ENCODE measurements around the gene SNAP23. TPM values are rescaled to one million over a fixed set of nuclear protein-coding genes. Genes with fewer than 3 reads are reported as not detected.

The SNAP23 gene
- polyA plus RNA-seq, 1 donor from 2014 or later, result 40.7 TPM

GRCh38 chr15:42549032-42549491, 53.6 kb downstream of the SNAP23 start:
- no peaks in the 10 kb centered on the region for H3F3A ChIP-seq (ENCODE audit: insufficient read depth, low read length, poor library complexity, severe bottlenecking)
- no peak for TF ChIP-seq RAD21 (conservative IDR thresholded peaks at IDR 0.05)
- TF ChIP-seq SMC3 (conservative IDR thresholded peaks at IDR 0.05; ENCODE audit: poor library complexity), result no peak
- TF ChIP-seq POLR2AphosphoS5 (IDR thresholded peaks at IDR 0.05), result no peak
- no peak for TF ChIP-seq EP300 (conservative IDR thresholded peaks at IDR 0.05; ENCODE audit: poor library complexity, severe bottlenecking)
- no peak for TF ChIP-seq MXI1 (conservative IDR thresholded peaks at IDR 0.05; ENCODE audit: poor library complexity, severe bottlenecking)
- no peak for TF ChIP-seq CTCF (IDR thresholded peaks at IDR 0.05; ENCODE audit: poor library complexity, severe bottlenecking)
- no peak for TF ChIP-seq REST (IDR thresholded peaks at IDR 0.05; ENCODE audit: borderline replicate concordance)
- H3K9me2 ChIP-seq (ENCODE audit: insufficient read depth, low read length), result no peaks in the 10 kb centered on the region
- no peaks in the 10 kb centered on the region for H4K20me1 ChIP-seq (ENCODE audit: insufficient read depth)
- H3K79me2 ChIP-seq (replicated peaks; ENCODE audit: insufficient read depth, low read length), result peaks cover 27% of the 10 kb centered on the region
- H3K27ac ChIP-seq (ENCODE audit: low read length), result peak overlapping the region; percentile 91
- peak overlapping the region; percentile 81 for H3K4me3 ChIP-seq (ENCODE audit: low read length)
- H3K27me3 ChIP-seq (ENCODE audit: insufficient read depth, low read depth, low read length), result no peaks in the 10 kb centered on the region
- H2AFZ ChIP-seq (ENCODE audit: low read depth, low read length), result peak overlapping the region; percentile 94
- H3K9me3 ChIP-seq (ENCODE audit: low read length), result no peaks in the 10 kb centered on the region
- H3K9ac ChIP-seq (ENCODE audit: low read length), result peak overlapping the region; percentile 90
- H3K36me3 ChIP-seq (ENCODE audit: insufficient read depth, low read length), result no peaks in the 10 kb centered on the region
- H3K4me2 ChIP-seq (ENCODE audit: low read length), result peak overlapping the region; percentile 46

GRCh38 chr15:42549741-42550392, 54.4 kb downstream of the SNAP23 start:
- Histone ChIP-seq H3K4me2 (ENCODE audit: low read length) (peak overlapping the region; percentile 46), H3K4me3 (ENCODE audit: low read length) (peak overlapping the region; percentile 81), H3F3A (ENCODE audit: insufficient read depth, low read length, poor library complexity, severe bottlenecking) (no peaks in the 10 kb centered on the region), H3K27ac (ENCODE audit: low read length) (no peak overlapping the region), H3K36me3 (ENCODE audit: insufficient read depth, low read length) (no peaks in the 10 kb centered on the region), H3K9me2 (ENCODE audit: insufficient read depth, low read length) (no peaks in the 10 kb centered on the region), H2AFZ (ENCODE audit: low read depth, low read length) (no peak overlapping the region), H4K20me1 (ENCODE audit: insufficient read depth) (no peaks in the 10 kb centered on the region), H3K9me3 (ENCODE audit: low read length) (no peaks in the 10 kb centered on the region), H3K79me2 (replicated peaks; ENCODE audit: insufficient read depth, low read length) (peaks cover 27% of the 10 kb centered on the region), H3K9ac (ENCODE audit: low read length) (no peak overlapping the region), H3K27me3 (ENCODE audit: insufficient read depth, low read depth, low read length) (no peaks in the 10 kb centered on the region)
- TF ChIP-seq POLR2AphosphoS5 (IDR thresholded peaks at IDR 0.05) (no peak), RAD21 (conservative IDR thresholded peaks at IDR 0.05) (no peak)

GRCh38 chr15:42553554-42553953, 58.1 kb downstream of the SNAP23 start:
- Histone ChIP-seq H3K27ac (ENCODE audit: low read length) (no peak overlapping the region), H3K4me2 (ENCODE audit: low read length) (no peak overlapping the region), H3K27me3 (ENCODE audit: insufficient read depth, low read depth, low read length) (no peaks in the 10 kb centered on the region), H3K36me3 (ENCODE audit: insufficient read depth, low read length) (no peaks in the 10 kb centered on the region), H3K4me3 (ENCODE audit: low read length) (no peak overlapping the region), H3K79me2 (replicated peaks; ENCODE audit: insufficient read depth, low read length) (peaks cover 19% of the 10 kb centered on the region), H2AFZ (ENCODE audit: low read depth, low read length) (no peak overlapping the region), H3F3A (ENCODE audit: insufficient read depth, low read length, poor library complexity, severe bottlenecking) (no peaks in the 10 kb centered on the region), H3K9me2 (ENCODE audit: insufficient read depth, low read length) (no peaks in the 10 kb centered on the region), H3K9me3 (ENCODE audit: low read length) (no peaks in the 10 kb centered on the region), H4K20me1 (ENCODE audit: insufficient read depth) (no peaks in the 10 kb centered on the region), H3K9ac (ENCODE audit: low read length) (no peak overlapping the region)
- TF ChIP-seq SMC3 (conservative IDR thresholded peaks at IDR 0.05; ENCODE audit: poor library complexity) (no peak), RAD21 (conservative IDR thresholded peaks at IDR 0.05) (no peak), TAF1 (IDR thresholded peaks at IDR 0.05; ENCODE audit: low read depth) (no peak), CTCF (IDR thresholded peaks at IDR 0.05; ENCODE audit: poor library complexity, severe bottlenecking) (no peak), POLR2AphosphoS5 (IDR thresholded peaks at IDR 0.05) (no peak), MXI1 (conservative IDR thresholded peaks at IDR 0.05; ENCODE audit: poor library complexity, severe bottlenecking) (no peak), EP300 (conservative IDR thresholded peaks at IDR 0.05; ENCODE audit: poor library complexity, severe bottlenecking) (no peak), EZH2 (IDR thresholded peaks at IDR 0.05; ENCODE audit: borderline replicate concordance, insufficient read depth, low read length, poor library complexity, severe bottlenecking) (no peak), REST (IDR thresholded peaks at IDR 0.05; ENCODE audit: borderline replicate concordance) (no peak)
